RWPE2 (cell line): ENCODE data around the gene ARHGAP11B.
"Not testable (repeated sequence)": the region's sequence is repeated elsewhere in the genome, so short reads cannot be mapped to it uniquely, and the experiment has no call there.

Experiments used
- ATAC-seq: fragments of 200-7000 bp; cut with Tn5 transposase; 3 replicates; pipeline ENCODE4 v1.9.1; 2021; ENCODE audit warnings: low read depth
- DNase-seq: peaks from one replicate; pipeline ENCODE4 v3.0.0-alpha.2; 2020; ENCODE audit warnings: low spot score
- H3K27ac ChIP-seq: fragments of 450-650 bp; 2 replicates; pipeline ENCODE4 v1.5.1; 2017; ENCODE audit warnings: mild to moderate bottlenecking; ENCODE audit not compliant: poor library complexity, severe bottlenecking
- H3K27me3 ChIP-seq: fragments of 250-450 bp; sonication (Bioruptor Pico); 2 replicates; pipeline ENCODE4 v1.5.1; 2021; ENCODE audit warnings: mild to moderate bottlenecking, moderate library complexity; ENCODE audit not compliant: insufficient read depth, poor library complexity, severe bottlenecking
- H3K36me3 ChIP-seq: fragments of 250-450 bp; sonication (Bioruptor Pico); 2 replicates; pipeline ENCODE4 v1.5.1; 2020; ENCODE audit warnings: low read depth, mild to moderate bottlenecking, moderate library complexity
- H3K4me1 ChIP-seq: fragments of 250-450 bp; sonication (Bioruptor Pico); 2 replicates; pipeline ENCODE4 v1.5.1; 2021; ENCODE audit warnings: mild to moderate bottlenecking, moderate library complexity; ENCODE audit not compliant: insufficient read depth, poor library complexity, severe bottlenecking
- H3K4me3 ChIP-seq: fragments of 250-450 bp; sonication (Bioruptor Pico); 2 replicates; pipeline ENCODE4 v1.5.1; 2021; ENCODE audit warnings: mild to moderate bottlenecking, moderate library complexity; ENCODE audit not compliant: severe bottlenecking
- H3K9me3 ChIP-seq: fragments of 250-450 bp; sonication (Bioruptor Pico); 2 replicates; pipeline ENCODE4 v1.5.1; 2021; ENCODE audit warnings: mild to moderate bottlenecking, moderate library complexity; ENCODE audit not compliant: severe bottlenecking
- CTCF ChIP-seq: fragments of 450-650 bp; IDR thresholded peaks from one replicate; pipeline ENCODE4 v1.5.1; 2017; ENCODE audit warnings: mild to moderate bottlenecking, moderate library complexity; ENCODE audit not compliant: poor library complexity, severe bottlenecking

Gene ARHGAP11B

GRCh38 chr15:30650012-30650929, 24.3 kb downstream of the ARHGAP11B start:
- H3K36me3 ChIP-seq = peaks cover 87% of the 10 kb centered on the region
- H3K27ac ChIP-seq = no peak overlapping the region
- ATAC-seq (no peak), DNase-seq (no peak)
- H3K27me3 ChIP-seq = no peaks in the 10 kb centered on the region
- H3K9me3 ChIP-seq = peaks cover 3% of the 10 kb centered on the region
- TF ChIP-seq CTCF = no peak
- no peak overlapping the region for H3K4me3 ChIP-seq
- H3K4me1 ChIP-seq = no peaks in the 10 kb centered on the region

GRCh38 chr15:30661154-30661553, 35.2 kb downstream of the ARHGAP11B start:
- not testable (repeated sequence) for H3K4me1 ChIP-seq, ATAC-seq, H3K27me3 ChIP-seq, DNase-seq, H3K4me3 ChIP-seq, H3K27ac ChIP-seq, H3K9me3 ChIP-seq
- TF ChIP-seq CTCF = peak; percentile 62
- H3K36me3 ChIP-seq = peaks cover 93% of the 10 kb centered on the region

- H3K27ac ChIP-seq, H3K4me1 ChIP-seq, DNase-seq, ATAC-seq, H3K4me3 ChIP-seq, H3K27me3 ChIP-seq, H3K9me3 ChIP-seq: not testable (repeated sequence)
- H3K36me3 ChIP-seq = peaks cover 64% of the 10 kb centered on the region
These were observed 43.7 kb downstream of the ARHGAP11B start for GRCh38 chr15:30669621-30670020.

- TF ChIP-seq CTCF = no peak
- Histone ChIP-seq H3K27ac (no peak overlapping the region), H3K27me3 (no peaks in the 10 kb centered on the region), H3K9me3 (no peaks in the 10 kb centered on the region), H3K4me3 (no peak overlapping the region), H3K36me3 (peaks cover 63% of the 10 kb centered on the region), H3K4me1 (no peaks in the 10 kb centered on the region)
- ATAC-seq (no peak), DNase-seq (no peak)
These were observed 44.1 kb downstream of the ARHGAP11B start for GRCh38 chr15:30670056-30670455.

GRCh38 chr15:30671309-30671708, 45.4 kb downstream of the ARHGAP11B start:
- Histone ChIP-seq H3K4me3 (no peak overlapping the region), H3K9me3 (no peaks in the 10 kb centered on the region), H3K27me3 (no peaks in the 10 kb centered on the region), H3K4me1 (no peaks in the 10 kb centered on the region), H3K27ac (no peak overlapping the region), H3K36me3 (peaks cover 56% of the 10 kb centered on the region)
- TF ChIP-seq CTCF = no peak
- ATAC-seq (no peak), DNase-seq (no peak)
